CD4-positive, alpha-beta T cell treated with Interleukin-17A for 1 hour (primary cell): ENCODE results near the gene CAPG.
A peak's percentile ranks its signal among the peaks of the same experiment; 100 is the strongest.

Source experiments
- DNase-seq: peaks from one replicate; pipeline ENCODE4 v3.0.0-alpha.2; 2020

Gene CAPG

GRCh38 chr2:85438201-85439024 is 28.2 kb upstream of the CAPG start:
- DNase-seq: no peak

GRCh38 chr2:85437488-85438200 is 27.5 kb upstream of the CAPG start:
- peak; percentile 80 for DNase-seq

- DNase-seq: no peak
These were observed 26.8 kb upstream of the CAPG start for GRCh38 chr2:85436836-85437487.

- DNase-seq: no peak
These were observed 26.0 kb upstream of the CAPG start for GRCh38 chr2:85435981-85436835.

- DNase-seq: no peak
These were observed 25.2 kb upstream of the CAPG start for GRCh38 chr2:85435220-85435958.

- no peak for DNase-seq
These were observed 24.5 kb upstream of the CAPG start for GRCh38 chr2:85434696-85435095.

GRCh38 chr2:85433511-85434089 is 23.4 kb upstream of the CAPG start:
- DNase-seq: no peak

GRCh38 chr2:85431570-85432205 is 21.5 kb upstream of the CAPG start:
- no peak for DNase-seq

- no peak for DNase-seq
These were observed 20.8 kb upstream of the CAPG start for GRCh38 chr2:85430752-85431569.

GRCh38 chr2:85429924-85430289 is 19.7 kb upstream of the CAPG start:
- DNase-seq: no peak

- no peak for DNase-seq
These were observed 19.2 kb upstream of the CAPG start for GRCh38 chr2:85429213-85429923.

- DNase-seq: no peak
These were observed 18.2 kb upstream of the CAPG start for GRCh38 chr2:85428343-85428881.

- no peak for DNase-seq
These were observed 17.2 kb upstream of the CAPG start for GRCh38 chr2:85427300-85427835.

- DNase-seq: no peak
These were observed 15.4 kb upstream of the CAPG start for GRCh38 chr2:85425588-85425987.

GRCh38 chr2:85423525-85423924 is 13.4 kb upstream of the CAPG start:
- no peak for DNase-seq

- DNase-seq: no peak
These were observed 11.9 kb upstream of the CAPG start for GRCh38 chr2:85422072-85422457.

- DNase-seq: no peak
These were observed 11.3 kb upstream of the CAPG start for GRCh38 chr2:85421260-85422071.
